Esophagus muscularis mucosa (tissue), 4 donors: Measurements from ENCODE around the gene DTNA. TPM values are rescaled to one million over a fixed set of nuclear protein-coding genes. Genes with fewer than 3 reads are reported as not detected.

Source experiments
- DNase-seq: peaks from one replicate; pipeline ENCODE4 v3.0.0-alpha.2; 2017; ENCODE audit errors: extremely low spot score
- H3K27ac ChIP-seq, 4 donors: fragments of 200-600 bp; sonication (generic); replicated peaks in 1 of 4; 1 replicate in 3 of 4; 2 replicates in 1 of 4; pipeline ENCODE4 v1.5.1; 2016 to 2019; ENCODE audit warnings: mild to moderate bottlenecking in 1 of 4
- H3K27me3 ChIP-seq, 4 donors: fragments of 200-600 bp; sonication (generic); one replicate each; pipeline versions ENCODE4 v1.5.1 to v1.6.0; 2016 to 2019
- H3K36me3 ChIP-seq, 4 donors: fragments of 200-600 bp; sonication (generic); one replicate each; pipeline ENCODE4 v1.5.1; 2016 to 2019
- H3K4me1 ChIP-seq, 4 donors: fragments of 200-600 bp; sonication (generic); one replicate each; pipeline ENCODE4 v1.5.1; 2016 to 2019
- H3K4me3 ChIP-seq, 4 donors: fragments of 200-600 bp; sonication (generic); 1 replicate in 2 of 4; 2 replicates in 2 of 4; pipeline ENCODE4 v1.5.1; 2016 to 2019; ENCODE audit warnings: mild to moderate bottlenecking in 4 of 4, moderate library complexity in 1 of 4
- H3K9me3 ChIP-seq, 4 donors: fragments of 200-600 bp; sonication (generic); 1 replicate in 3 of 4; 2 replicates in 1 of 4; pipeline ENCODE4 v1.5.1; 2016 to 2019
- EP300 ChIP-seq: sonication (generic); formaldehyde crosslinking; IDR thresholded peaks from one replicate; pipeline ENCODE4 v1.6.1; 2017; ENCODE audit warnings: antibody characterized with exemption
- POLR2A ChIP-seq: fragments of 450-650 bp; IDR thresholded peaks from one replicate; pipeline ENCODE4 v1.6.1; 2017; ENCODE audit warnings: antibody characterized with exemption, moderate library complexity, mild to moderate bottlenecking, low read depth
- POLR2AphosphoS5 ChIP-seq, 2 donors: sonication (generic); formaldehyde crosslinking; IDR thresholded peaks; one replicate each; pipeline ENCODE4 v1.6.1; 2017; ENCODE audit warnings: antibody characterized with exemption in 2 of 2
- WGBS: methylation state at CpG from one replicate; pipeline ENCODE4 v1.1.5; 2018; 5-methylcytosine and 5-hydroxymethylcytosine counted together
- intact Hi-C: fragments of 100-400 bp; cut with DNase I; formaldehyde crosslinking; loops from one replicate; pipeline ENCODE4 v1.15.1; 2023
- total RNA-seq, 4 donors: library from RNA; depleted of rRNA; stranded (reverse); fragments of >200 nt; gene quantifications; one replicate each; pipeline versions ENCODE4 v1.1.0 to v1.2.1, GENCODE V29; 2016
- TF ChIP-seq, protein P1 (sequence below), 3 experiments: fragments of 200-600 bp in 2 of 3; fragments of 450-650 bp in 1 of 3; sonication (generic) in 2 of 3; IDR thresholded peaks; one replicate each; pipeline ENCODE4 v1.5.1; 2017 to 2019; ENCODE audit warnings: antibody characterized with exemption in 3 of 3, mild to moderate bottlenecking in 2 of 3, moderate library complexity in 1 of 3

DTNA gene
- total RNA-seq, 4 donors from 2014 or later = 189 to 284 (median 242) TPM

DNA sequence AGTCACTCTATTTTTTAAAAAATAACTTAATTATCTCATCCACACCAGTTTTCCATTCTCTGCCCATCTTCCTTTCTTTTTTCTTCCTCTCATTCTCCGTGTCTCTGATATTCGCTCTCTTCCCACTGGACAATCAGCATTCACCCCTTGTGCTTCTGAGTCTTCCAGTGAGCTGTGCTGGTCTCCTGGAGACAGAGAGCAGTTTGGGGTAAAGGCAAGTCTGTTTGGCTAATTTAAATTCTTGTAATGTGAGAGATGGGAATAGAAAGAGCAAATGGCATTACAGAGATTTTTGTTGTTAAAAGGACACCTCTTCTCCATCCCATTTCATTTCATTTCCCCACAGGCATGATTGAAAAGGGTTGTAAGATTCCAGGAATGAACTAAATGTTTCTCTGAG, 107.5 kb downstream of the DTNA start:
- no peak for DNase-seq
- Histone ChIP-seq H3K4me1 (peaks cover 0 to 15% (median 15%) of the 10 kb centered on the region in 4 donors), H3K36me3 (peaks cover 3 to 54% (median 25%) of the 10 kb centered on the region in 4 donors), H3K9me3 (no peaks in the 10 kb centered on the region), H3K27ac (no peak overlapping the region), H3K27me3 (no peaks in the 10 kb centered on the region), H3K4me3 (no peak overlapping the region)
- intact Hi-C loops = no loop called here
- TF ChIP-seq POLR2AphosphoS5 (IDR thresholded peaks at IDR 0.05) = no peak
- TF ChIP-seq, protein P1, sequence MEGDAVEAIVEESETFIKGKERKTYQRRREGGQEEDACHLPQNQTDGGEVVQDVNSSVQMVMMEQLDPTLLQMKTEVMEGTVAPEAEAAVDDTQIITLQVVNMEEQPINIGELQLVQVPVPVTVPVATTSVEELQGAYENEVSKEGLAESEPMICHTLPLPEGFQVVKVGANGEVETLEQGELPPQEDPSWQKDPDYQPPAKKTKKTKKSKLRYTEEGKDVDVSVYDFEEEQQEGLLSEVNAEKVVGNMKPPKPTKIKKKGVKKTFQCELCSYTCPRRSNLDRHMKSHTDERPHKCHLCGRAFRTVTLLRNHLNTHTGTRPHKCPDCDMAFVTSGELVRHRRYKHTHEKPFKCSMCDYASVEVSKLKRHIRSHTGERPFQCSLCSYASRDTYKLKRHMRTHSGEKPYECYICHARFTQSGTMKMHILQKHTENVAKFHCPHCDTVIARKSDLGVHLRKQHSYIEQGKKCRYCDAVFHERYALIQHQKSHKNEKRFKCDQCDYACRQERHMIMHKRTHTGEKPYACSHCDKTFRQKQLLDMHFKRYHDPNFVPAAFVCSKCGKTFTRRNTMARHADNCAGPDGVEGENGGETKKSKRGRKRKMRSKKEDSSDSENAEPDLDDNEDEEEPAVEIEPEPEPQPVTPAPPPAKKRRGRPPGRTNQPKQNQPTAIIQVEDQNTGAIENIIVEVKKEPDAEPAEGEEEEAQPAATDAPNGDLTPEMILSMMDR (IDR thresholded peaks at IDR 0.05) = no peak
- TF ChIP-seq POLR2A = no peak
- no peak for TF ChIP-seq EP300
- 85% methylated on average over 2 of the region's 2 CpGs for whole genome bisulfite sequencing

DNA sequence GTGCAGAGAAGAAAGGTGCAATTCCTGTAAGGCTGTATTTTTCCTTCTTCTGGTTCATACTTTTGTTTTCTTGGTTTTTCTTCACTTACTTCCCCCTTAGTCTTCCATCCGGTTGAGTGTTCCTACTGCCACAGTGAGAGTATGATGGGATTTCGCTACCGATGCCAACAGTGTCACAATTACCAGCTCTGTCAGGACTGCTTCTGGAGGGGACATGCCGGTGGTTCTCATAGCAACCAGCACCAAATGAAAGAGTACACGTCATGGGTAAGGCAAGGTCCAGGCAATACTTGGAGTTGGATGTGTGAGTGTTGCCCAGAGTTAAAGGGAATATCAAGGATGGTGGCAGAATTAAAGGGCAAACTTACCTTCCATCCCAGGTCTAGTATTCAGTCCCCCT, 108.0 kb downstream of the DTNA start:
- Histone ChIP-seq H3K9me3 (no peaks in the 10 kb centered on the region), H3K4me3 (no peak overlapping the region), H3K4me1 (peaks cover 0 to 15% (median 15%) of the 10 kb centered on the region in 4 donors), H3K27ac (no peak overlapping the region), H3K36me3 (peaks cover 0 to 49% (median 21%) of the 10 kb centered on the region in 4 donors), H3K27me3 (no peaks in the 10 kb centered on the region)
- no peak for DNase-seq
- TF ChIP-seq POLR2AphosphoS5 (IDR thresholded peaks at IDR 0.05) = no peak
- TF ChIP-seq, protein P1 (IDR thresholded peaks at IDR 0.05) = no peak
- TF ChIP-seq POLR2A = no peak
- TF ChIP-seq EP300 = no peak
- intact Hi-C loops = no loop called here
- WGBS = 87% methylated on average over 5 of the region's 5 CpGs

DNA sequence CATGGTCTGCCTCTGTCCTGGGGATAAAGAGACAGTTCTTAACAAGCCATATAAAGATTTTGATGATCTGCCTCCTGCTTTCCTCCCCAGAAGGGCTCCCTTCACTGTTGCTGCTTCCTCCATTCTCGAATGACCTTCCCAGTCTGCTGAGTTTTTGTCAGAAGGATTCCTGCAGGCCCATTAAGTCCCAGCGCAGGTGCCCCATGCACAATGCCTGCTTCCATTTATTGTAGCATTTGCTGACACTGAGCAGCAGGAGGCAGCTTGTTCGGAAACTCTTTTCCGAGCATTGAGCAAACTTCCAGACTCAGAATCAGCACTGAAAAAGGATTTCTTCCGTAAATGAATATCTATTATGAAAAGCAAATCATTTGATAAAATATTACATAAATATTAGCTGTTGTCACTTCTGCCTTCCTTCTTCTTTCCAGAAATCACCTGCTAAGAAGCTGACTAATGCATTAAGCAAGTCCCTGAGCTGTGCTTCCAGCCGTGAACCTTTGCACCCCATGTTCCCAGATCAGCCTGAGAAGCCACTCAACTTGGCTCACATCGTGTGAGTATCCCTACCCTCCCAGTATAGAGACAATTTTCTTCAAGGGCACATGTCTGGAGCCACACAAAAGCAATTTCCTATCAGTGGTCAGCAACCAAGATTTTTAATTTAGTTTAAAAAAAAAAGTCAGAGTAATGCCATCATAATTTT, 110.4 kb downstream of the DTNA start:
- WGBS = 82% methylated on average over 7 of the region's 7 CpGs
- Histone ChIP-seq H3K9me3 (no peaks in the 10 kb centered on the region), H3K27me3 (no peaks in the 10 kb centered on the region), H3K4me1 (peaks cover 0 to 15% (median 15%) of the 10 kb centered on the region in 4 donors), H3K27ac (no peak overlapping the region), H3K4me3 (no peak overlapping the region), H3K36me3 (peaks cover 0 to 53% (median 18%) of the 10 kb centered on the region in 4 donors)
- TF ChIP-seq, protein P1 (IDR thresholded peaks at IDR 0.05) = no peak
- TF ChIP-seq EP300 (no peak), POLR2AphosphoS5 (IDR thresholded peaks at IDR 0.05) (no peak), POLR2A (no peak)
- DNase-seq = no peak
- intact Hi-C loops = no loop called here

DNA sequence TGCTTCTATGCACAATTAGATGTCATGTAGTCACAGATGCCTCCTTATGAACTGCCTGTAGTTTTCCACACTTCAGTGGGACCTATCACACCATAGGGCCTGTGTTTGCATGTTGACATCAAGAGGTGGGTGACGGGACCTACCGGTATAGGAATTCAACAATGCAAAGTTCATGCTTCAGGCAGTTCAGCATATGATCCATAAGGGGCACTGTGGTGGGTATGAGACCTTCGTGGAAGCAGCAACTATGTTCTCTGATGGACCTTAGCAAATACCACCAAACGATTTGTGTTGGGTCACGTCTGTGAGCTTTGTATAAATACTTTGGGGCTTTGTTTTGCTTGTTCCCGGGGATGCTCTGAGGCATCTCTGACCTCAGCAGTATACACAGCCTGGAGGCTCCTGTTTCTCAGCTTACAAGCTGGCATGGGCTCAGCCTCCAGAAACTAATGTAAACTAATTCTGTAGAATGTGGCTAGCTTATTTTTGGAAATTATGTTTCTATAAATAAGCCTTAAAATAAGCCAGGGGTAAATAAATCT, 111.6 kb downstream of the DTNA start:
- no peak for TF ChIP-seq EP300
- TF ChIP-seq, protein P1 (IDR thresholded peaks at IDR 0.05) = peak in 1 of 3 experiments; percentile 15
- 42% methylated on average over 6 of the region's 6 CpGs for WGBS
- Histone ChIP-seq H3K27ac (no peak overlapping the region), H3K9me3 (no peaks in the 10 kb centered on the region), H3K36me3 (peaks cover under 1 to 63% (median 21%) of the 10 kb centered on the region in 4 donors), H3K4me3 (no peak overlapping the region), H3K4me1 (peaks cover 0 to 15% (median 15%) of the 10 kb centered on the region in 4 donors), H3K27me3 (no peaks in the 10 kb centered on the region)
- DNase-seq = no peak
- intact Hi-C loops = no loop called here
